Type B pancreatic cell (in vitro differentiated cells): Measurements from ENCODE around the gene KHDRBS2. TPM values are rescaled to one million over a fixed set of nuclear protein-coding genes. Genes with fewer than 3 reads are reported as not detected.
A peak's percentile ranks its signal among the peaks of the same experiment; 100 is the strongest.

ENCODE experiments used
- DNase-seq: peaks from one replicate; pipeline ENCODE4 v3.0.0; 2021; ENCODE audit warnings: mixed read lengths; ENCODE audit not compliant: unreplicated experiment; ENCODE audit errors: extremely low spot score
- H3K27ac Mint-ChIP-seq: 2 replicates; pipeline ENCODE4 v1.8.0; 2021; ENCODE audit warnings: mild to moderate bottlenecking, mixed read lengths
- H3K27me3 Mint-ChIP-seq: 2 replicates; pipeline ENCODE4 v1.8.0; 2021; ENCODE audit warnings: mixed read lengths
- H3K36me3 Mint-ChIP-seq: 2 replicates; pipeline ENCODE4 v1.8.0; 2021; ENCODE audit warnings: mixed read lengths
- H3K4me1 Mint-ChIP-seq: one replicate; pipeline ENCODE4 v1.8.0; 2021; ENCODE audit warnings: mixed read lengths; ENCODE audit not compliant: unreplicated experiment
- H3K4me3 Mint-ChIP-seq: 2 replicates; pipeline ENCODE4 v1.8.0; 2021; ENCODE audit warnings: mild to moderate bottlenecking, mixed read lengths
- H3K9me3 Mint-ChIP-seq: 2 replicates; pipeline ENCODE4 v1.8.0; 2021; ENCODE audit warnings: mixed read lengths
- total RNA-seq: library from RNA; stranded (reverse); gene quantifications from 2 replicates; pipeline ENCODE4 v1.2.1, GENCODE V29; 2021; ENCODE audit warnings: low replicate concordance
- TF ChIP-seq, protein P1 (sequence below): fragments of 200-600 bp; sonication (generic); conservative IDR thresholded peaks from 2 replicates; pipeline ENCODE4 v1.5.0; 2021; ENCODE audit warnings: antibody characterized with exemption, mild to moderate bottlenecking

Gene KHDRBS2
- total RNA-seq, 1 donor from 2014 or later: 3.5 TPM

DNA sequence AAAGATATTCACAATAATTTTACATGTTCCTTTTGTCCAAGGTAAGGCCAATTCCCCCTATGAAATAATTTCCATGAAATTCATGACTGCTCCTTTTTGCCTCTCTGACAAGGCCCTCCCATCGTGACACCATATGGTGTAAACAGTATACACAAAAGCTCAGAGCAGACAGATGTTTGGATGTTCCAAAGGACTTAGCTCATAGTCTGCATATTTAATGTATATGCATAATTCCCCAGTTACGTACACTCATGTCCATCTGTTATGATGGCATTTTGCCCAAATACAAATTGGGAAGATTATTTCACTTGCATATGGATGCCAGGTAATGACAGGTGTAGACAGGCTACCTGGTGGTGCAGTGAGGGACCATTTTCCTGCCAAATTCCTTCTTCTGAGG, 376.5 kb downstream of the KHDRBS2 start:
- no peaks in the 10 kb centered on the region for H3K27me3 Mint-ChIP-seq
- TF ChIP-seq, protein P1, sequence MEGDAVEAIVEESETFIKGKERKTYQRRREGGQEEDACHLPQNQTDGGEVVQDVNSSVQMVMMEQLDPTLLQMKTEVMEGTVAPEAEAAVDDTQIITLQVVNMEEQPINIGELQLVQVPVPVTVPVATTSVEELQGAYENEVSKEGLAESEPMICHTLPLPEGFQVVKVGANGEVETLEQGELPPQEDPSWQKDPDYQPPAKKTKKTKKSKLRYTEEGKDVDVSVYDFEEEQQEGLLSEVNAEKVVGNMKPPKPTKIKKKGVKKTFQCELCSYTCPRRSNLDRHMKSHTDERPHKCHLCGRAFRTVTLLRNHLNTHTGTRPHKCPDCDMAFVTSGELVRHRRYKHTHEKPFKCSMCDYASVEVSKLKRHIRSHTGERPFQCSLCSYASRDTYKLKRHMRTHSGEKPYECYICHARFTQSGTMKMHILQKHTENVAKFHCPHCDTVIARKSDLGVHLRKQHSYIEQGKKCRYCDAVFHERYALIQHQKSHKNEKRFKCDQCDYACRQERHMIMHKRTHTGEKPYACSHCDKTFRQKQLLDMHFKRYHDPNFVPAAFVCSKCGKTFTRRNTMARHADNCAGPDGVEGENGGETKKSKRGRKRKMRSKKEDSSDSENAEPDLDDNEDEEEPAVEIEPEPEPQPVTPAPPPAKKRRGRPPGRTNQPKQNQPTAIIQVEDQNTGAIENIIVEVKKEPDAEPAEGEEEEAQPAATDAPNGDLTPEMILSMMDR: no peak
- H3K27ac Mint-ChIP-seq: no peak overlapping the region
- no peaks in the 10 kb centered on the region for H3K9me3 Mint-ChIP-seq
- H3K36me3 Mint-ChIP-seq: no peaks in the 10 kb centered on the region
- no peaks in the 10 kb centered on the region for H3K4me1 Mint-ChIP-seq
- no peak for DNase-seq
- H3K4me3 Mint-ChIP-seq: no peak overlapping the region

DNA sequence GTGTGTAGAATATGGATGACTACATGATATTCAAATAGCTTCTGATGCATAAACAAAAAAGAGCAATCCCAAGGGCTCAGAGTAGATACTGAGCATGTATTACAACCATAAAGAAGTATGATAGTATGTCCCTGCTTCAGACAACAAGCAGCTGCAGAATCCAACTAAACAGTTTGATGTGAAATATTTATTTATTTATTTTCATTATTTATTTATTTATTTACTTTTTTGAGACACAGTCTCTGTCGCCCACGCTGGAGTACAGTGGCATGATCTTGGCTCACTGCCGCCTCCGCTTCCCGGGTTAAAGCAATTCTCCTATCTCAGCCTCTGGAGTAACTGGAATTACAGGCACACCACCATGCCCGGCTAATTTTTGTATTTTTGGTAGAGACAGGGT, 384.3 kb downstream of the KHDRBS2 start:
- Mint-ChIP-seq H3K4me1 (no peaks in the 10 kb centered on the region), H3K27me3 (no peaks in the 10 kb centered on the region), H3K27ac (no peak overlapping the region), H3K36me3 (no peaks in the 10 kb centered on the region), H3K4me3 (no peak overlapping the region), H3K9me3 (no peaks in the 10 kb centered on the region)
- DNase-seq: no peak
- TF ChIP-seq, protein P1: no peak

DNA sequence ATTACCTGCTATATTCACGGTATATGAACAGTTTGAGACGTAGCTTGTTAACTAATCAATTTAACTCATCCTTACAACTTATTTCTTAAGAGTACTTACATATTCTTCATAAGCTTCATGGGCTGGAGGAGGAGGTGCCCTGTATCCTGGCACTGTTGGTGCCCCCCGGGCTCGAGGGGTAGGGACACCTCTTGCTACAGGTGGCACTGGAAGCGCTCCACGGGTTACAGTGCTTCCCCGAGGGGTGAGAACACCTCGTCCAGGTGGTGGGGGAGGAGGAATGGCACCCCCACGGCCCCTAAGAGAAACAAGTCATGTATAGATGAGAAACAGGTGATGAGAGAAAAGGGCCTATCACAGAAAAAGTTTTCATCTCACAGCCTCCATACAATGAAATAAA, 391.5 kb downstream of the KHDRBS2 start:
- no peaks in the 10 kb centered on the region for H3K27me3 Mint-ChIP-seq

DNA sequence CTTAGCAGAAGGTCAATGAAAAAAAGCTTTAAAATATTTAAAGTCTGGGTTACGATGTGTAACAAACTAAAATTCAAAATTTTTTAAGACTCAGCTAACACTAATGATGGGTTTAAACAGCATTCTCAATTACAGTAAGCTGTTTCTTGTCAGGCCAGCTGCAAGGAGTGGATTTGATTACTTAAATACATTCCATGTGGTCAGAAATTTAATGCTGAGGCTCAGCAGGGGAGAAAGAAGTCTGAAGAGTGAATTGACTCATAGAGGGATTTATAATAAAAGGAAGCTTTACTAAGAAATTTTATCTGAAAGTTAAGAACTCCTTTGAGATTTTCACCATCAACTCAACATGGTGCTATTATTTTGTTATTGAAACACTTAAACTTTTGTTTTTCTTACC, 398.6 kb downstream of the KHDRBS2 start:
- Mint-ChIP-seq H3K9me3 (no peaks in the 10 kb centered on the region), H3K4me1 (peaks cover 40% of the 10 kb centered on the region), H3K4me3 (no peak overlapping the region), H3K27ac (no peak overlapping the region), H3K36me3 (no peaks in the 10 kb centered on the region), H3K27me3 (peaks cover 3% of the 10 kb centered on the region)
- TF ChIP-seq, protein P1: no peak
- DNase-seq: no peak

More for the DNA sequence above, 391.5 kb downstream of the KHDRBS2 start:
- Mint-ChIP-seq H3K9me3 (no peaks in the 10 kb centered on the region), H3K4me3 (no peak overlapping the region), H3K36me3 (no peaks in the 10 kb centered on the region), H3K4me1 (peaks cover 4% of the 10 kb centered on the region), H3K27ac (no peak overlapping the region)
- TF ChIP-seq, protein P1: no peak
- DNase-seq: no peak

DNA sequence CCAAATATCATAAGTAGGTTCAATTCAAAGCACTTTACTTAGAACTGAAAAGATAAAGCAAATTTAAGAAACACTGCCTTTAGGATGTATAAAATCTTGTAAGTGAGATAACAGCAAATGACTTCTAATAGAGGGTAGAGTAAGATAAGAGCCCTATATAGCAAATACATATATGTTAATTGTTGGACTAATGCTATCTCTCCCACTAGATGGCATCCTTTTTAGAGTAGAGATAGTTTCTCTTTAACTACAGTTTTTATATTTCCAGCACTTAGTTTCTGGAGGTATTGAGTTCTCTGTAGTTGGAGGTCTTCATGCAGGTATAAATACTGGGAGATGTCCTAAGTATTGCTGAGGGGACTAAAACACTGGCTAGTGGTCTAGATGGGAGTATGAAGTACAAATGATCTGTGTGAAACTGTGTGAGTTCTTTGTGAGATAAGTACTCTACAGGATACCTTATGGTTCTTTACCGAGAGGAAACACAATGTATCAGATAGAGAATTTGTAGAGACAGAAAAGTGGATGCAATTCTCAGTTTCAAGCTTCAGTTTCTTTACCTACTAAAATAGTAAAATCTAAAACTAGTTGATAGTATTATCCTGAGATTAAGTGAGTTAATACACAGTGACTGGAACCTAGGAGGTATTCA, 399.3 kb downstream of the KHDRBS2 start:
- no peak overlapping the region for H3K27ac Mint-ChIP-seq
- H3K4me3 Mint-ChIP-seq: no peak overlapping the region
- peaks cover 3% of the 10 kb centered on the region for H3K27me3 Mint-ChIP-seq
- no peaks in the 10 kb centered on the region for H3K9me3 Mint-ChIP-seq
- TF ChIP-seq, protein P1: peak; percentile 56
- H3K36me3 Mint-ChIP-seq: no peaks in the 10 kb centered on the region
- peaks cover 40% of the 10 kb centered on the region for H3K4me1 Mint-ChIP-seq
- no peak for DNase-seq
